WTC11 (cell line): ENCODE data around the gene CNOT1. TPM values are rescaled to one million over a fixed set of nuclear protein-coding genes. Genes with fewer than 3 reads are reported as not detected.

Source experiments
- CREB1 ChIP-seq: sonication (generic); formaldehyde crosslinking; IDR thresholded peaks from 2 replicates; pipeline ENCODE4 v1.8.0; 2023; ENCODE audit warnings: mild to moderate bottlenecking, missing genetic modification reagents
- EMX1 ChIP-seq: fragments of 250-450 bp; sonication (Bioruptor Pico); IDR thresholded peaks from 2 replicates; pipeline ENCODE4 v1.8.0; 2021; ENCODE audit warnings: mild to moderate bottlenecking
- FOXK1 ChIP-seq: sonication (generic); formaldehyde crosslinking; IDR thresholded peaks from 2 replicates; pipeline ENCODE4 v1.8.0; 2022; ENCODE audit warnings: mild to moderate bottlenecking, moderate library complexity, missing genetic modification reagents
- HMGA2 ChIP-seq: fragments of 250-450 bp; sonication (Bioruptor Pico); IDR thresholded peaks from 2 replicates; pipeline ENCODE4 v1.4.0; 2021; ENCODE audit warnings: mild to moderate bottlenecking, moderate library complexity
- MXD4 ChIP-seq: fragments of 250-450 bp; sonication (Bioruptor Pico); IDR thresholded peaks from 2 replicates; pipeline ENCODE4 v1.8.0; 2021; ENCODE audit warnings: mild to moderate bottlenecking, moderate library complexity, borderline replicate concordance
- NR3C1 ChIP-seq: sonication (generic); formaldehyde crosslinking; conservative IDR thresholded peaks from 2 replicates; pipeline ENCODE4 v1.8.1; 2023; ENCODE audit warnings: low read depth, mild to moderate bottlenecking, missing genetic modification reagents
- TCF7 ChIP-seq: sonication (generic); formaldehyde crosslinking; IDR thresholded peaks from 2 replicates; pipeline ENCODE4 v1.8.0; 2022; ENCODE audit warnings: mild to moderate bottlenecking, low read depth, missing genetic modification reagents, moderate library complexity
- TP53 ChIP-seq: sonication (generic); formaldehyde crosslinking; IDR thresholded peaks from 2 replicates; pipeline ENCODE4 v1.8.1; 2023; ENCODE audit warnings: mild to moderate bottlenecking, missing genetic modification reagents
- ZNF138 ChIP-seq: sonication (generic); formaldehyde crosslinking; conservative IDR thresholded peaks from 2 replicates; pipeline ENCODE4 v1.8.1; 2022; ENCODE audit warnings: mild to moderate bottlenecking, moderate library complexity, missing genetic modification reagents
- total RNA-seq: library from RNA; stranded (reverse); gene quantifications from 3 replicates; pipeline ENCODE4 v1.2.3, GENCODE V29; 2021
- TF ChIP-seq, protein P1 (sequence below): sonication (generic); formaldehyde crosslinking; IDR thresholded peaks from 2 replicates; pipeline ENCODE4 v1.8.0; 2023; ENCODE audit warnings: missing genetic modification reagents, mild to moderate bottlenecking, borderline replicate concordance
- TF ChIP-seq, protein P2 (sequence below): fragments of 250-450 bp; sonication (Bioruptor Pico); IDR thresholded peaks from 2 replicates; pipeline ENCODE4 v2.1.2; 2022; ENCODE audit warnings: mild to moderate bottlenecking, moderate library complexity
- TF ChIP-seq, protein P3 (sequence below): sonication (generic); formaldehyde crosslinking; IDR thresholded peaks from 2 replicates; pipeline ENCODE4 v1.8.1; 2022; ENCODE audit warnings: missing genetic modification reagents, borderline replicate concordance
- TF ChIP-seq, protein P4 (sequence below): sonication (generic); formaldehyde crosslinking; IDR thresholded peaks from 2 replicates; pipeline ENCODE4 v1.8.1; 2023; ENCODE audit warnings: mild to moderate bottlenecking, missing genetic modification reagents, moderate library complexity
- TF ChIP-seq, protein P5 (sequence below): sonication (generic); formaldehyde crosslinking; conservative IDR thresholded peaks from 2 replicates; pipeline ENCODE4 v1.8.1; 2023; ENCODE audit warnings: mild to moderate bottlenecking, low read depth, missing genetic modification reagents, moderate library complexity

The CNOT1 gene
- total RNA-seq, 1 experiment from 2014 or later = 314 TPM

DNA sequence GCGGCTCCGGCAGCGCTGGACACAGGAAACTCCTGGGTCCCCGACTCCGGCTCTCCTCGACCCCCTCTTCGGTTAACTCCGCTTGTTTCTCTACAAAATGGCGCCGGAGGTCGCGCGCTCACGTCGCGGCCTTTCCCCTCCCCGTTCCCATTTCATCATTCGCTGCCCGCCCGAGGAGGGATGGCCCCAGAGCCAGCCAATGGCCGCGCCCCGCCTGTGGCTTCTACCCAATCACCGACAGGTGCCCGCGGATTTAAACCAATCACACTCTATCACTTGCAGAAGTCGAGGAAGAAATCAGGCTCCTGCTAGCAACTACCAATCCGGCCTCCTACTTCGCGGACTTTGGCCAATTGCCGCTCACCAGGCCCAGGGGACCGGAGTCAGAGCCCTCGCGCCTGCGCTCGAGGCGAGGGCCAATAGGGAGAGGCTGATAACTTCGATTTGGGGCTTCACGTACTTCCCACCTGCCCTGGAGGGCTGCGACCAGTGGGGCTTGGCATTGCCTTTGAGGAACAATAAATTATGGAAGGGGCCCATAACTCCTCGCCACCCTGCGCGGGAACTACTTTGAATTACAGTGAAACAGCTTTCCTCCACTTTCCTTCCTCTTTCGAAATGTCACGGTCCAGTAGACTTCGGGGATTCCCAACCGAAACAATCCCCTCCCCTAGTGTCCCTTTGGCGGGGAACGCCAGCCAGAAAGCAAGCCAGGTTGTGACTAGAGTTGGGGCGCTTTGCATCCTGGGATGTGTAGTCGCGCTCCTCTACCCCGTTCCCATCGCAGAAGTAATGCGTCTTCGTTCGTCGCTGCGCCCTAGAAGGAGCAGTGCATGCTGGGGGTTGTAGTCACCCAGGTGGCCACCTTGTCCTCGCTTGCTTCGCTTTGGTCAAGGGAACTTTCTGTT, at the start of gene CNOT1 (continued):
- TF ChIP-seq, protein P1, sequence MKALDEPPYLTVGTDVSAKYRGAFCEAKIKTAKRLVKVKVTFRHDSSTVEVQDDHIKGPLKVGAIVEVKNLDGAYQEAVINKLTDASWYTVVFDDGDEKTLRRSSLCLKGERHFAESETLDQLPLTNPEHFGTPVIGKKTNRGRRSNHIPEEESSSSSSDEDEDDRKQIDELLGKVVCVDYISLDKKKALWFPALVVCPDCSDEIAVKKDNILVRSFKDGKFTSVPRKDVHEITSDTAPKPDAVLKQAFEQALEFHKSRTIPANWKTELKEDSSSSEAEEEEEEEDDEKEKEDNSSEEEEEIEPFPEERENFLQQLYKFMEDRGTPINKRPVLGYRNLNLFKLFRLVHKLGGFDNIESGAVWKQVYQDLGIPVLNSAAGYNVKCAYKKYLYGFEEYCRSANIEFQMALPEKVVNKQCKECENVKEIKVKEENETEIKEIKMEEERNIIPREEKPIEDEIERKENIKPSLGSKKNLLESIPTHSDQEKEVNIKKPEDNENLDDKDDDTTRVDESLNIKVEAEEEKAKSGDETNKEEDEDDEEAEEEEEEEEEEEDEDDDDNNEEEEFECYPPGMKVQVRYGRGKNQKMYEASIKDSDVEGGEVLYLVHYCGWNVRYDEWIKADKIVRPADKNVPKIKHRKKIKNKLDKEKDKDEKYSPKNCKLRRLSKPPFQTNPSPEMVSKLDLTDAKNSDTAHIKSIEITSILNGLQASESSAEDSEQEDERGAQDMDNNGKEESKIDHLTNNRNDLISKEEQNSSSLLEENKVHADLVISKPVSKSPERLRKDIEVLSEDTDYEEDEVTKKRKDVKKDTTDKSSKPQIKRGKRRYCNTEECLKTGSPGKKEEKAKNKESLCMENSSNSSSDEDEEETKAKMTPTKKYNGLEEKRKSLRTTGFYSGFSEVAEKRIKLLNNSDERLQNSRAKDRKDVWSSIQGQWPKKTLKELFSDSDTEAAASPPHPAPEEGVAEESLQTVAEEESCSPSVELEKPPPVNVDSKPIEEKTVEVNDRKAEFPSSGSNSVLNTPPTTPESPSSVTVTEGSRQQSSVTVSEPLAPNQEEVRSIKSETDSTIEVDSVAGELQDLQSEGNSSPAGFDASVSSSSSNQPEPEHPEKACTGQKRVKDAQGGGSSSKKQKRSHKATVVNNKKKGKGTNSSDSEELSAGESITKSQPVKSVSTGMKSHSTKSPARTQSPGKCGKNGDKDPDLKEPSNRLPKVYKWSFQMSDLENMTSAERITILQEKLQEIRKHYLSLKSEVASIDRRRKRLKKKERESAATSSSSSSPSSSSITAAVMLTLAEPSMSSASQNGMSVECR (CRISPR knock-in tag) = 0 out of 2 replicates have a peak, but pooled peaks have one; percentile 35
- TF ChIP-seq, protein P2, sequence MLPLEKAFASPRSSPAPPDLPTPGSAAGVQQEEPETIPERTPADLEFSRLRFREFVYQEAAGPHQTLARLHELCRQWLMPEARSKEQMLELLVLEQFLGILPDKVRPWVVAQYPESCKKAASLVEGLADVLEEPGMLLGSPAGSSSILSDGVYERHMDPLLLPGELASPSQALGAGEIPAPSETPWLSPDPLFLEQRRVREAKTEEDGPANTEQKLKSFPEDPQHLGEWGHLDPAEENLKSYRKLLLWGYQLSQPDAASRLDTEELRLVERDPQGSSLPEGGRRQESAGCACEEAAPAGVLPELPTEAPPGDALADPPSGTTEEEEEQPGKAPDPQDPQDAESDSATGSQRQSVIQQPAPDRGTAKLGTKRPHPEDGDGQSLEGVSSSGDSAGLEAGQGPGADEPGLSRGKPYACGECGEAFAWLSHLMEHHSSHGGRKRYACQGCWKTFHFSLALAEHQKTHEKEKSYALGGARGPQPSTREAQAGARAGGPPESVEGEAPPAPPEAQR = peak; percentile 89
- TF ChIP-seq, protein P3, sequence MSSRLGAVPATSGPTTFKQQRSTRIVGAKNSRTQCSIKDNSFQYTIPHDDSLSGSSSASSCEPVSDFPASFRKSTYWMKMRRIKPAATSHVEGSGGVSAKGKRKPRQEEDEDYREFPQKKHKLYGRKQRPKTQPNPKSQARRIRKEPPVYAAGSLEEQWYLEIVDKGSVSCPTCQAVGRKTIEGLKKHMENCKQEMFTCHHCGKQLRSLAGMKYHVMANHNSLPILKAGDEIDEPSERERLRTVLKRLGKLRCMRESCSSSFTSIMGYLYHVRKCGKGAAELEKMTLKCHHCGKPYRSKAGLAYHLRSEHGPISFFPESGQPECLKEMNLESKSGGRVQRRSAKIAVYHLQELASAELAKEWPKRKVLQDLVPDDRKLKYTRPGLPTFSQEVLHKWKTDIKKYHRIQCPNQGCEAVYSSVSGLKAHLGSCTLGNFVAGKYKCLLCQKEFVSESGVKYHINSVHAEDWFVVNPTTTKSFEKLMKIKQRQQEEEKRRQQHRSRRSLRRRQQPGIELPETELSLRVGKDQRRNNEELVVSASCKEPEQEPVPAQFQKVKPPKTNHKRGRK (CRISPR knock-in tag) = no peak
- TF ChIP-seq, protein P4, sequence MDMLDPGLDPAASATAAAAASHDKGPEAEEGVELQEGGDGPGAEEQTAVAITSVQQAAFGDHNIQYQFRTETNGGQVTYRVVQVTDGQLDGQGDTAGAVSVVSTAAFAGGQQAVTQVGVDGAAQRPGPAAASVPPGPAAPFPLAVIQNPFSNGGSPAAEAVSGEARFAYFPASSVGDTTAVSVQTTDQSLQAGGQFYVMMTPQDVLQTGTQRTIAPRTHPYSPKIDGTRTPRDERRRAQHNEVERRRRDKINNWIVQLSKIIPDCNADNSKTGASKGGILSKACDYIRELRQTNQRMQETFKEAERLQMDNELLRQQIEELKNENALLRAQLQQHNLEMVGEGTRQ (CRISPR knock-in tag) = peak; percentile 11; the same call in 1 of the 2 replicates
- TF ChIP-seq CREB1 (CRISPR knock-in tag) (peak; percentile 78; the same call in 1 of the 2 replicates), TP53 (0 out of 2 replicates have a peak, but pooled peaks have one; percentile 65), NR3C1 (CRISPR knock-in tag) (no peak), EMX1 (CRISPR knock-in tag) (no peak), TCF7 (CRISPR knock-in tag) (no peak), MXD4 (CRISPR knock-in tag) (peak; percentile 95), HMGA2 (CRISPR knock-in tag) (peak; percentile 38; the same call in 1 of the 2 replicates), FOXK1 (peak; percentile 81; the same call in 1 of the 2 replicates), ZNF138 (CRISPR knock-in tag) (no peak)
- TF ChIP-seq, protein P5, sequence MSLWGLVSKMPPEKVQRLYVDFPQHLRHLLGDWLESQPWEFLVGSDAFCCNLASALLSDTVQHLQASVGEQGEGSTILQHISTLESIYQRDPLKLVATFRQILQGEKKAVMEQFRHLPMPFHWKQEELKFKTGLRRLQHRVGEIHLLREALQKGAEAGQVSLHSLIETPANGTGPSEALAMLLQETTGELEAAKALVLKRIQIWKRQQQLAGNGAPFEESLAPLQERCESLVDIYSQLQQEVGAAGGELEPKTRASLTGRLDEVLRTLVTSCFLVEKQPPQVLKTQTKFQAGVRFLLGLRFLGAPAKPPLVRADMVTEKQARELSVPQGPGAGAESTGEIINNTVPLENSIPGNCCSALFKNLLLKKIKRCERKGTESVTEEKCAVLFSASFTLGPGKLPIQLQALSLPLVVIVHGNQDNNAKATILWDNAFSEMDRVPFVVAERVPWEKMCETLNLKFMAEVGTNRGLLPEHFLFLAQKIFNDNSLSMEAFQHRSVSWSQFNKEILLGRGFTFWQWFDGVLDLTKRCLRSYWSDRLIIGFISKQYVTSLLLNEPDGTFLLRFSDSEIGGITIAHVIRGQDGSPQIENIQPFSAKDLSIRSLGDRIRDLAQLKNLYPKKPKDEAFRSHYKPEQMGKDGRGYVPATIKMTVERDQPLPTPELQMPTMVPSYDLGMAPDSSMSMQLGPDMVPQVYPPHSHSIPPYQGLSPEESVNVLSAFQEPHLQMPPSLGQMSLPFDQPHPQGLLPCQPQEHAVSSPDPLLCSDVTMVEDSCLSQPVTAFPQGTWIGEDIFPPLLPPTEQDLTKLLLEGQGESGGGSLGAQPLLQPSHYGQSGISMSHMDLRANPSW = no peak
